NK-92 (cell line): Measurements from ENCODE around the gene PTCSC3.

ENCODE experiments used
- DNase-seq: peaks from one replicate; lab custom pipeline; 2025; ENCODE audit not compliant: unreplicated experiment; lab: John Stamatoyannopoulos, UW

PTCSC3 gene

GRCh38 chr14:36086629-36087395 is 89.7 kb downstream of the PTCSC3 start:
- DNase-seq: no peak

- no peak for DNase-seq
These were observed 90.7 kb downstream of the PTCSC3 start for GRCh38 chr14:36085861-36086260.
